ENCODE results near the gene SCRN1.

The SCRN1 gene

GRCh38 chr7:29921404-29922010, 68.1 kb downstream of the SCRN1 start:
- Mint-ChIP-seq H3K27ac (no peak overlapping the region), H3K4me3 (no peak overlapping the region), H3K36me3 (ENCODE audit: low read depth) (peaks cover 62% of the 10 kb centered on the region), H3K4me1 (ENCODE audit: low read depth) (no peaks in the 10 kb centered on the region), H3K27me3 (no peaks in the 10 kb centered on the region), H3K9me3 (no peaks in the 10 kb centered on the region)
- intact Hi-C loops (cut with micrococcal nuclease) = loop anchor here (1.0 to 5.0 kb wide), 2 partner anchors 43 to 284 kb away; no protein-coding TSS in a partner anchor

- no peaks in the 10 kb centered on the region for H3K27me3 Mint-ChIP-seq
- H3K4me3 Mint-ChIP-seq = no peak overlapping the region
- intact Hi-C loops (cut with micrococcal nuclease) = loop anchor here (5.0 kb wide), 1 partner anchor 283 kb away; no protein-coding TSS in a partner anchor
- peaks cover 56% of the 10 kb centered on the region for H3K36me3 Mint-ChIP-seq (ENCODE audit: low read depth)
- no peaks in the 10 kb centered on the region for H3K4me1 Mint-ChIP-seq (ENCODE audit: low read depth)
- no peak overlapping the region for H3K27ac Mint-ChIP-seq
- H3K9me3 Mint-ChIP-seq = no peaks in the 10 kb centered on the region
Observed at GRCh38 chr7:29920491-29920890, 69.1 kb downstream of the SCRN1 start.

- no peaks in the 10 kb centered on the region for H3K9me3 Mint-ChIP-seq
- H3K27me3 Mint-ChIP-seq = no peaks in the 10 kb centered on the region
- peaks cover 49% of the 10 kb centered on the region for H3K36me3 Mint-ChIP-seq (ENCODE audit: low read depth)
- H3K4me3 Mint-ChIP-seq = no peak overlapping the region
- intact Hi-C loops (cut with micrococcal nuclease) = loop anchor here (5.0 kb wide), 1 partner anchor 282 kb away; no protein-coding TSS in a partner anchor
- H3K4me1 Mint-ChIP-seq (ENCODE audit: low read depth) = no peaks in the 10 kb centered on the region
- H3K27ac Mint-ChIP-seq = no peak overlapping the region
Observed at GRCh38 chr7:29919790-29920189, 69.8 kb downstream of the SCRN1 start.

- H3K27ac Mint-ChIP-seq = no peak overlapping the region
- H3K4me3 Mint-ChIP-seq = no peak overlapping the region
- H3K36me3 Mint-ChIP-seq (ENCODE audit: low read depth) = peaks cover 40% of the 10 kb centered on the region
- intact Hi-C loops (cut with micrococcal nuclease) = no loop called here
- no peaks in the 10 kb centered on the region for H3K4me1 Mint-ChIP-seq (ENCODE audit: low read depth)
- no peaks in the 10 kb centered on the region for H3K27me3 Mint-ChIP-seq
- no peaks in the 10 kb centered on the region for H3K9me3 Mint-ChIP-seq
Observed at GRCh38 chr7:29918850-29919249, 70.8 kb downstream of the SCRN1 start.

GRCh38 chr7:29917641-29918040, 72.0 kb downstream of the SCRN1 start:
- Mint-ChIP-seq H3K4me1 (ENCODE audit: low read depth) (peaks cover under 1% of the 10 kb centered on the region), H3K27me3 (no peaks in the 10 kb centered on the region), H3K9me3 (no peaks in the 10 kb centered on the region), H3K27ac (no peak overlapping the region), H3K36me3 (ENCODE audit: low read depth) (peaks cover 28% of the 10 kb centered on the region), H3K4me3 (no peak overlapping the region)
- intact Hi-C loops (cut with micrococcal nuclease) = no loop called here

- Mint-ChIP-seq H3K4me3 (no peak overlapping the region), H3K9me3 (no peaks in the 10 kb centered on the region), H3K4me1 (ENCODE audit: low read depth) (peaks cover 5% of the 10 kb centered on the region), H3K36me3 (ENCODE audit: low read depth) (peaks cover 19% of the 10 kb centered on the region), H3K27me3 (no peaks in the 10 kb centered on the region), H3K27ac (no peak overlapping the region)
- intact Hi-C loops (cut with micrococcal nuclease) = no loop called here
Observed at GRCh38 chr7:29915481-29916215, 74.0 kb downstream of the SCRN1 start.

- Mint-ChIP-seq H3K27me3 (no peaks in the 10 kb centered on the region), H3K9me3 (no peaks in the 10 kb centered on the region), H3K27ac (no peak overlapping the region), H3K4me1 (ENCODE audit: low read depth) (peaks cover 5% of the 10 kb centered on the region), H3K36me3 (ENCODE audit: low read depth) (peaks cover 4% of the 10 kb centered on the region), H3K4me3 (no peak overlapping the region)
- intact Hi-C loops (cut with micrococcal nuclease) = no loop called here
Observed at GRCh38 chr7:29914180-29914579, 75.4 kb downstream of the SCRN1 start.

GRCh38 chr7:29906200-29907022, 83.2 kb downstream of the SCRN1 start:
- H3K4me3 Mint-ChIP-seq = no peak overlapping the region
- H3K36me3 Mint-ChIP-seq (ENCODE audit: low read depth) = peaks cover 8% of the 10 kb centered on the region
- H3K9me3 Mint-ChIP-seq = peaks cover 34% of the 10 kb centered on the region
- no peak overlapping the region for H3K27ac Mint-ChIP-seq
- H3K4me1 Mint-ChIP-seq (ENCODE audit: low read depth) = no peaks in the 10 kb centered on the region
- intact Hi-C loops (cut with micrococcal nuclease) = no loop called here
- peaks cover 2% of the 10 kb centered on the region for H3K27me3 Mint-ChIP-seq

GRCh38 chr7:29900745-29901144, 88.9 kb downstream of the SCRN1 start:
- H3K4me1 Mint-ChIP-seq (ENCODE audit: low read depth) = no peaks in the 10 kb centered on the region
- intact Hi-C loops (cut with micrococcal nuclease) = no loop called here
- no peaks in the 10 kb centered on the region for H3K36me3 Mint-ChIP-seq (ENCODE audit: low read depth)
- no peak overlapping the region for H3K27ac Mint-ChIP-seq
- H3K27me3 Mint-ChIP-seq = no peaks in the 10 kb centered on the region
- H3K9me3 Mint-ChIP-seq = peaks cover 10% of the 10 kb centered on the region
- no peak overlapping the region for H3K4me3 Mint-ChIP-seq

- Mint-ChIP-seq H3K4me3 (no peak overlapping the region), H3K4me1 (ENCODE audit: low read depth) (no peaks in the 10 kb centered on the region), H3K27me3 (no peaks in the 10 kb centered on the region), H3K9me3 (no peaks in the 10 kb centered on the region), H3K27ac (no peak overlapping the region), H3K36me3 (ENCODE audit: low read depth) (no peaks in the 10 kb centered on the region)
- intact Hi-C loops (cut with micrococcal nuclease) = no loop called here
Observed at GRCh38 chr7:29898301-29898700, 91.3 kb downstream of the SCRN1 start.

GRCh38 chr7:29896685-29897411, 92.8 kb downstream of the SCRN1 start:
- Mint-ChIP-seq H3K27ac (no peak overlapping the region), H3K4me1 (ENCODE audit: low read depth) (no peaks in the 10 kb centered on the region), H3K36me3 (ENCODE audit: low read depth) (no peaks in the 10 kb centered on the region), H3K27me3 (no peaks in the 10 kb centered on the region), H3K4me3 (no peak overlapping the region), H3K9me3 (no peaks in the 10 kb centered on the region)
- intact Hi-C loops (cut with micrococcal nuclease) = no loop called here

- no peaks in the 10 kb centered on the region for H3K9me3 Mint-ChIP-seq
- H3K36me3 Mint-ChIP-seq (ENCODE audit: low read depth) = no peaks in the 10 kb centered on the region
- no peaks in the 10 kb centered on the region for H3K4me1 Mint-ChIP-seq (ENCODE audit: low read depth)
- no peaks in the 10 kb centered on the region for H3K27me3 Mint-ChIP-seq
- no peak overlapping the region for H3K27ac Mint-ChIP-seq
- no peak overlapping the region for H3K4me3 Mint-ChIP-seq
- intact Hi-C loops (cut with micrococcal nuclease) = no loop called here
Observed at GRCh38 chr7:29895559-29895958, 94.0 kb downstream of the SCRN1 start.

GRCh38 chr7:29894256-29894655, 95.3 kb downstream of the SCRN1 start:
- no peaks in the 10 kb centered on the region for H3K27me3 Mint-ChIP-seq
- no peaks in the 10 kb centered on the region for H3K9me3 Mint-ChIP-seq
- no peaks in the 10 kb centered on the region for H3K36me3 Mint-ChIP-seq (ENCODE audit: low read depth)
- H3K27ac Mint-ChIP-seq = no peak overlapping the region
- no peak overlapping the region for H3K4me3 Mint-ChIP-seq
- intact Hi-C loops (cut with micrococcal nuclease) = no loop called here
- no peaks in the 10 kb centered on the region for H3K4me1 Mint-ChIP-seq (ENCODE audit: low read depth)

All from dendritic cell treated with granulocyte-macrophage colony-stimulating factor and Interleukin-4, amounts not matched to agents 40 ng/mL and 50 ng/mL, for 4 days (primary cell).